Smooth muscle cell of trachea (primary cell): ENCODE data around the gene USP40. TPM values are rescaled to one million over a fixed set of nuclear protein-coding genes. Genes with fewer than 3 reads are reported as not detected.

Source experiments
- total RNA-seq: library from RNA; depleted of rRNA; stranded (reverse); fragments of >200 nt; gene quantifications from 2 replicates; pipeline ENCODE4 v1.2.1, GENCODE V29; 2014

USP40 gene, protein sequence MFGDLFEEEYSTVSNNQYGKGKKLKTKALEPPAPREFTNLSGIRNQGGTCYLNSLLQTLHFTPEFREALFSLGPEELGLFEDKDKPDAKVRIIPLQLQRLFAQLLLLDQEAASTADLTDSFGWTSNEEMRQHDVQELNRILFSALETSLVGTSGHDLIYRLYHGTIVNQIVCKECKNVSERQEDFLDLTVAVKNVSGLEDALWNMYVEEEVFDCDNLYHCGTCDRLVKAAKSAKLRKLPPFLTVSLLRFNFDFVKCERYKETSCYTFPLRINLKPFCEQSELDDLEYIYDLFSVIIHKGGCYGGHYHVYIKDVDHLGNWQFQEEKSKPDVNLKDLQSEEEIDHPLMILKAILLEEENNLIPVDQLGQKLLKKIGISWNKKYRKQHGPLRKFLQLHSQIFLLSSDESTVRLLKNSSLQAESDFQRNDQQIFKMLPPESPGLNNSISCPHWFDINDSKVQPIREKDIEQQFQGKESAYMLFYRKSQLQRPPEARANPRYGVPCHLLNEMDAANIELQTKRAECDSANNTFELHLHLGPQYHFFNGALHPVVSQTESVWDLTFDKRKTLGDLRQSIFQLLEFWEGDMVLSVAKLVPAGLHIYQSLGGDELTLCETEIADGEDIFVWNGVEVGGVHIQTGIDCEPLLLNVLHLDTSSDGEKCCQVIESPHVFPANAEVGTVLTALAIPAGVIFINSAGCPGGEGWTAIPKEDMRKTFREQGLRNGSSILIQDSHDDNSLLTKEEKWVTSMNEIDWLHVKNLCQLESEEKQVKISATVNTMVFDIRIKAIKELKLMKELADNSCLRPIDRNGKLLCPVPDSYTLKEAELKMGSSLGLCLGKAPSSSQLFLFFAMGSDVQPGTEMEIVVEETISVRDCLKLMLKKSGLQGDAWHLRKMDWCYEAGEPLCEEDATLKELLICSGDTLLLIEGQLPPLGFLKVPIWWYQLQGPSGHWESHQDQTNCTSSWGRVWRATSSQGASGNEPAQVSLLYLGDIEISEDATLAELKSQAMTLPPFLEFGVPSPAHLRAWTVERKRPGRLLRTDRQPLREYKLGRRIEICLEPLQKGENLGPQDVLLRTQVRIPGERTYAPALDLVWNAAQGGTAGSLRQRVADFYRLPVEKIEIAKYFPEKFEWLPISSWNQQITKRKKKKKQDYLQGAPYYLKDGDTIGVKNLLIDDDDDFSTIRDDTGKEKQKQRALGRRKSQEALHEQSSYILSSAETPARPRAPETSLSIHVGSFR
- total RNA-seq = 31.3 and 38.5 TPM in 2 replicates

DNA sequence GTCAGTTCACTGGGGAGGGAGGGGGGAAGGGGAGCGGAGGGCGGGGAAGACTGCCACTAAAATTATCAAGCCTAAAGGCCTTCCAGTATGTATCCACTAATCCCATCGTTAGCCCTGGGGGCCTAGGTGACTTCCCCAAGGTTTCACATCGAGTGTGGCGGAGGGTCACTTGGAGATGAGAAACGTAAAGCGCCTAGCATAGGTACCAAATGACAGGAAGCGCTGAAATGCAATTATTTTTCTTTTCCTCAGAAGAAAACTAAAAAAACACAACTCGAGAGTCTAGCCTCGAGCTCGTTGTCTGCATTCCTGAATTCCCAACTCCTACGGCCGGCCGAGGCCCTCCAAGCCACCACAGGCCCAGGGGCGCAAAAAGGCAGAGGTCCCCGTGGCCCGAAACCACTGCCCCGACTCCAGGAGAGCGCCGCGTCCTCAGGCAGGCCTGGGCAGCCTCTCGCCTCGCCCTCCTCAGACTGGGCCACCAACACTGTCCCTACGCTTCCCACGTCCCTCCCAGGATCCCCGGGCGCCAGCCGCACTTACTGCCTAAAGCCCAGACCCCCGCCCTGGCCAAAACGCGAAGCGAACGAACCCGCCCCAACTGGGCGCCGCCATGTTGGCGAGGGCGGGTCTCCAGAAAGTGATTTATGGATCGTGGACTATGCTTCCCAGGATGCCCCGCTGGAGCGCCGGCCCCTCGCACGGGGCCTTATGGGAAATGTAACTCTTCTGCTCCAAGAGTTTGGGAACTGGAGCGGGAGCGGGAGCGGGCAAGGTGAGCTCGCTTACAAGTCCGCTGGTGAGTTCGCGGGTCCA, at the start of gene USP40:
TSS of gene USP40 (minus strand) at position 642 of the 816 bp plus-strand sequence. CDS start 1,228 bp downstream, outside the sequence.

Other genes starting within 250 kb of the USP40 start
- 6.8 and 9.8 TPM in 2 replicates for gene DGKD, start 212.3 kb downstream of the USP40 start, total RNA-seq
- gene UGT1A8, start 50.9 kb upstream of the USP40 start, total RNA-seq = not detected in 2 replicates
- not detected in 2 replicates for gene UGT1A10, start 69.7 kb upstream of the USP40 start, total RNA-seq
- not detected in 2 replicates for gene UGT1A9, start 105.1 kb upstream of the USP40 start, total RNA-seq
- gene UGT1A7, start 115.1 kb upstream of the USP40 start, total RNA-seq = not detected in 2 replicates
- not detected in 2 replicates for gene UGT1A6, start 126.1 kb upstream of the USP40 start, total RNA-seq
- gene UGT1A5, start 146.1 kb upstream of the USP40 start, total RNA-seq = not detected in 2 replicates
- not detected in 2 replicates for gene UGT1A4, start 152.0 kb upstream of the USP40 start, total RNA-seq
- gene UGT1A3, start 162.3 kb upstream of the USP40 start, total RNA-seq = not detected in 2 replicates
- gene UGT1A1, start 193.5 kb upstream of the USP40 start, total RNA-seq = not detected in 2 replicates
- gene MROH2A, start 211.5 kb upstream of the USP40 start, total RNA-seq = not detected in 2 replicates